AG09309 (cell line): ENCODE data around the gene KCNF1.

Source experiments
- DNase-seq: peaks from one replicate; pipeline ENCODE4 v3.0.0-alpha.2; 2010; ENCODE audit warnings: low read depth
- H3K4me3 ChIP-seq: 2 replicates; pipeline ENCODE4 v1.5.1; 2011; ENCODE audit warnings: mild to moderate bottlenecking, low read depth, low read length, moderate library complexity; ENCODE audit not compliant: control insufficient read depth
- TF ChIP-seq, protein P1 (sequence below): IDR thresholded peaks from 2 replicates; pipeline ENCODE4 v1.5.1; 2011; ENCODE audit warnings: mild to moderate bottlenecking, low read depth, low read length, inconsistent platforms; ENCODE audit not compliant: insufficient read depth, control insufficient read depth; ENCODE audit errors: missing control alignments

The KCNF1 gene, protein sequence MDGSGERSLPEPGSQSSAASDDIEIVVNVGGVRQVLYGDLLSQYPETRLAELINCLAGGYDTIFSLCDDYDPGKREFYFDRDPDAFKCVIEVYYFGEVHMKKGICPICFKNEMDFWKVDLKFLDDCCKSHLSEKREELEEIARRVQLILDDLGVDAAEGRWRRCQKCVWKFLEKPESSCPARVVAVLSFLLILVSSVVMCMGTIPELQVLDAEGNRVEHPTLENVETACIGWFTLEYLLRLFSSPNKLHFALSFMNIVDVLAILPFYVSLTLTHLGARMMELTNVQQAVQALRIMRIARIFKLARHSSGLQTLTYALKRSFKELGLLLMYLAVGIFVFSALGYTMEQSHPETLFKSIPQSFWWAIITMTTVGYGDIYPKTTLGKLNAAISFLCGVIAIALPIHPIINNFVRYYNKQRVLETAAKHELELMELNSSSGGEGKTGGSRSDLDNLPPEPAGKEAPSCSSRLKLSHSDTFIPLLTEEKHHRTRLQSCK

DNA sequence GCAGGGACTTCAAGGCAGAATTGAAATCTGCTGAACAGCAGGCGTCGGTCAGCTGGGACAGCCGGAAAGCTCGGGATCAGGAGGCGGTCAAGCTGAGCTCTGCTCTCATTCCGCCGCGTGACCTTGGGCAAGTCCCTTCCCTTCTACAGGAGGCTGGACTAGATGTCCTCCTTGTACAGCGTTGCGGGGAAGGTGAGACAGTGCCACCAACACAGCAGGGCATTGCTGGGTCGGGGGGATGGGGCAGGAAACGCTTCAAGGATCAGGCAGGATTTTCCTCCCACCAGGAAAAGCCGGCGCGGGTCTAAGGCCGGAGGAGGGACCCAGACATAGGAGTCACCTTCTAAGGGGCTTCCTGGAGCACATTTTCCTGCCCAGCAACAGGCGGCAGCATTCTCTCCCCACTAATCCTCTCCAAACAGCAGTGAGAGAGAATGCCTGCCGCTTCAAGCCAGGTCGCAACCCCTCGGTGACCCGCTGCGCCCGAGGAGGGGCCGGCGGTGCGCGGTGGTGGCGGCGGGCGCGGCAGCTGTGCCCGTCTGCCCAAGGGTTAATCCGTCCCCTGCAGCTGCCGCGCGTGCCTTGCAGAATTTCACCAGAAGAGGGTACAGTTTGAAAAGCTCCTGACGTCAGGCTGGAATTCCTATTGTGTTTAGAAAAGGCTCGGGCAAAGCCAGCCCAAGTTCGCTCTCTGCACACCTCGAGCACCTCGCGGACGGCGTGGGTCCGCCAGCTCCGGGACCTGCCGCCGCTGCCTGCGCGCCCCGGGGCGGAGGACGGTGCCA is at the start of gene KCNF1:
Gene KCNF1 (plus strand): TSS at position 644 of the 785 bp plus-strand sequence. CDS start 493 bp downstream, outside the sequence.
- no peak for DNase-seq
- H3K4me3 ChIP-seq: no peak within 1 kb of the TSS
- TF ChIP-seq, protein P1, sequence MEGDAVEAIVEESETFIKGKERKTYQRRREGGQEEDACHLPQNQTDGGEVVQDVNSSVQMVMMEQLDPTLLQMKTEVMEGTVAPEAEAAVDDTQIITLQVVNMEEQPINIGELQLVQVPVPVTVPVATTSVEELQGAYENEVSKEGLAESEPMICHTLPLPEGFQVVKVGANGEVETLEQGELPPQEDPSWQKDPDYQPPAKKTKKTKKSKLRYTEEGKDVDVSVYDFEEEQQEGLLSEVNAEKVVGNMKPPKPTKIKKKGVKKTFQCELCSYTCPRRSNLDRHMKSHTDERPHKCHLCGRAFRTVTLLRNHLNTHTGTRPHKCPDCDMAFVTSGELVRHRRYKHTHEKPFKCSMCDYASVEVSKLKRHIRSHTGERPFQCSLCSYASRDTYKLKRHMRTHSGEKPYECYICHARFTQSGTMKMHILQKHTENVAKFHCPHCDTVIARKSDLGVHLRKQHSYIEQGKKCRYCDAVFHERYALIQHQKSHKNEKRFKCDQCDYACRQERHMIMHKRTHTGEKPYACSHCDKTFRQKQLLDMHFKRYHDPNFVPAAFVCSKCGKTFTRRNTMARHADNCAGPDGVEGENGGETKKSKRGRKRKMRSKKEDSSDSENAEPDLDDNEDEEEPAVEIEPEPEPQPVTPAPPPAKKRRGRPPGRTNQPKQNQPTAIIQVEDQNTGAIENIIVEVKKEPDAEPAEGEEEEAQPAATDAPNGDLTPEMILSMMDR: peak; percentile 22

DNA sequence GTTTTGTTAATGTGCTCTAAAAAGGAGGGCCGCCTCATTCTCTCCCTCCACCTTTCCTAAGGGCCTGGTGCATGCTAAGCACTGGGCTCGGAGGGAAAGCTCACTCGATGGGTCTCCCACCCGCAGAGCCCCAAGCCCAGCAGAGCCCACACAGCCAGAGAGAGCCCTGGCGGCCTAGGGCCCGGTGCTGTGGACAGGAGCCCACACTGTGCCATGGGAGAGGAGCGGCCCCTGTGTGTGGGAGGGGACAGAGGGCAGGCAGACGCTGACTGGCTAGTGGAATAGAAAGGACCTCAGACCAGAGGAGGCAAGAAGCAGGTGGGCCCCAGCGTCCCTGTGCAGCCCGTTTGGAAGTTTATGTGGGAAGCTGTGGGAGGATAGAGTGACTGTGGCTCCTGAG is 49.4 kb upstream of the KCNF1 start:
- H3K4me3 ChIP-seq: no peak overlapping the region
- DNase-seq: no peak
- TF ChIP-seq, protein P1: no peak

DNA sequence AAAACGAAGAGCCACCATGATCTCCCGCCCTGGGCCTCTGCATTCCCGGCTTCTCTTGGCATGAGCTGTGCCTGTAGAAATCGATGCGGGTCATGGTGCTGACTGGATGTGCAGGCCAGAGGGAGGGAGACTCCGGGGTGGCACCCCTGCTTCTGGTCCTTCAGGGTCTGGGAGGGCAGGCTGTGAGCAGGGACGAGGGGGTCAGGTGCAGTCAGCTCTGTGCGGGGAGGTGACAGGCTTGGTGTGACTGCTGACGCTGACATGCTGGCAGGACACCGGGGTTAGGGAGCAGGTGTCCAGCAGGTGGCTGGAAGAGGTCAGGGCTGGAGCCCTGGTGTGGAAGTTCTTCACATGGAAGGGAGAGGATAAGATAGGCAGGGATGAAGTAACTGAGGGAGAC is 48.7 kb upstream of the KCNF1 start:
- TF ChIP-seq, protein P1: no peak
- H3K4me3 ChIP-seq: no peak overlapping the region
- no peak for DNase-seq

DNA sequence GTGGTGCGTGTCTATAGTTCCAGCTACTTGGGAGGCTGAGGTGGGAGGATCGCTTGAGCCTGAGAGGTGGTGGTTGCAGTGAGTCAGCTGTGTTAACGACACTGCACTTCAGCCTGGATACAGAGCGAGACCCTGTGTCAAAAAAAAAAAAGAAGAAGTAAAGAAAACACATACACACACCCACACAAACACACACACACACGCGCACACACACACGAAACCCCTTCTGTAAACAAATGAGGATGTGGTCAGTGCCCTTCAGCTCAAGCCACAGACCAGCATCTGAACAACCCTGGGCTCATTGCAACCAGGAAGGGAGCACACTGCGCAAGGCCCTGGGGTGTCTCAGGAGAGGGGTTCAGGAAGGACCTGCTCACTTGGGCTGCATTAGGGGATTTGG is 47.9 kb upstream of the KCNF1 start:
- DNase-seq: no peak
- no peak overlapping the region for H3K4me3 ChIP-seq
- TF ChIP-seq, protein P1: no peak

DNA sequence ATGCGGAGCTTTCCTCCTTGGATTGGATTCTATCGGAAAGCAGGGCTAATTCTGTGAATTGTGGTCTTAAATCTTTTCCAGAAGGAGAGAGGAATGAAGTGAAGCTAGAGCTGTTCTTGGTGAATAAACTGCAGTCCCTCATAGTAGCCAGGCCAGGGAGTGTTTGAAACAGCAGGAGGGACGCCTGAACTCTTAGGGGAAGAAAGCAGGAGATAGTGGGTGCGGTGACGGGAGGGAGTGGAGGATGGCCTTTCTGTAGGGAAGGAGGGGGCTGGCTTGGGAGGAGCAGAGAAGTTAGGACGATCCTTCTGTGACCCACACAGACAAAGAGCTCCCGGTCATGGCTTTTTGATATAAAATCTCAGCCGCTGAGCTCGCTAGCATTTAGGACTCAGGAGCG is 47.5 kb upstream of the KCNF1 start:
- TF ChIP-seq, protein P1: no peak
- no peak for DNase-seq
- no peak overlapping the region for H3K4me3 ChIP-seq

DNA sequence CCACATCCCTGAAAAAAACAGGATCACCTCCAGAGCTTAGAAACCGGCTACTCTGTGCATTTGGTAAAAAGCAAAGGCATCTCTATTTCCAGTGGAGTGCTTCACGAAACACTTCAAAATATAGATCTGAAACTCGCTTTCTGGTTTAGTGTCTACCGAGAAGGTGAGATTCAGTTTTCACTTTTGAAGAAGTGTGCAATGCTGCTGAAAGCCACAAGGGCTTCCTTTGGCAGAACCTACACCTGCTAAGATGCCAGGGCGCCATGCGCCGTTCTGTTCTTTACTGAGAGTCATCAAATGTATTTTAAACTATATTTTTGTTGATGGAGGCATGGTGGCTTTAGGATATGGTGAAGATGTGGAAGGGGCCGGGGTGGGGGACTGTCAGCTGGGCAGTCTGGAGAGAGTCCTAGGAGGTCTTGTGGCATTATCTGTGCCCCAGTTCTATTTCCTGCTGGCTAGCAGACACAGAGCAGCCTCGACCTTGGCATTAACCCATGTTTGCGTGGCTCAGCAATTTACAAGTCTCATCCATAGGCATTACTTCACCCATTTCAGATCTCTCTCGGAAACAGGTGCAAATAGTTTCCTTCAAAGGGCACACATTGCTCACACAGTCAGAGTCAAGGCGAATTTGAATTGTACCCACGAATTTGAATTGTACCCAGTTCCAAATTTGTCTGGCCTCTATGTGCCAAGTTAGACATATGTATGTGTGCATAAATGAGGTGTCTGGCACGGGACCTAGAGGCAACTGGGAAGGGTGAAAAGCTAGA is 46.7 kb upstream of the KCNF1 start:
- DNase-seq: no peak
- TF ChIP-seq, protein P1: peak; percentile 6
- H3K4me3 ChIP-seq: no peak overlapping the region
